DOHH2 (cell line): ENCODE results near the gene P2RY6.

Experiments
- CTCF ChIP-seq: fragments of 200-600 bp; sonication (generic); IDR thresholded peaks from one replicate; pipeline ENCODE4 v1.5.1; 2014; ENCODE audit warnings: antibody characterized with exemption, mild to moderate bottlenecking, low read depth, low read length; ENCODE audit not compliant: poor library complexity, severe bottlenecking
- EZH2phosphoT487 ChIP-seq: fragments of 200-600 bp; sonication (generic); IDR thresholded peaks from 2 replicates; pipeline ENCODE4 v1.6.1; 2017; ENCODE audit warnings: borderline replicate concordance, mild to moderate bottlenecking, antibody characterized with exemption, low read length, moderate library complexity, mixed read lengths

GRCh38 chr11:73317803-73318202 is 45.7 kb downstream of the P2RY6 start:
- TF ChIP-seq CTCF: no peak
- TF ChIP-seq EZH2phosphoT487: no peak
